HG03457 (cell line): ENCODE data around the gene MIDN.
"Not testable (repeated sequence)": the region's sequence is repeated elsewhere in the genome, so short reads cannot be mapped to it uniquely, and the experiment has no call there.

ENCODE experiments used
- ATAC-seq: cut with Tn5 transposase; IDR thresholded peaks from one replicate; pipeline ENCODE4 v1.9.1; 2021; ENCODE audit warnings: moderate number of reproducible peaks; ENCODE audit not compliant: unreplicated experiment

Gene MIDN

GRCh38 chr19:1290196-1290702 is 41.9 kb downstream of the MIDN start:
- no peak for ATAC-seq

DNA sequence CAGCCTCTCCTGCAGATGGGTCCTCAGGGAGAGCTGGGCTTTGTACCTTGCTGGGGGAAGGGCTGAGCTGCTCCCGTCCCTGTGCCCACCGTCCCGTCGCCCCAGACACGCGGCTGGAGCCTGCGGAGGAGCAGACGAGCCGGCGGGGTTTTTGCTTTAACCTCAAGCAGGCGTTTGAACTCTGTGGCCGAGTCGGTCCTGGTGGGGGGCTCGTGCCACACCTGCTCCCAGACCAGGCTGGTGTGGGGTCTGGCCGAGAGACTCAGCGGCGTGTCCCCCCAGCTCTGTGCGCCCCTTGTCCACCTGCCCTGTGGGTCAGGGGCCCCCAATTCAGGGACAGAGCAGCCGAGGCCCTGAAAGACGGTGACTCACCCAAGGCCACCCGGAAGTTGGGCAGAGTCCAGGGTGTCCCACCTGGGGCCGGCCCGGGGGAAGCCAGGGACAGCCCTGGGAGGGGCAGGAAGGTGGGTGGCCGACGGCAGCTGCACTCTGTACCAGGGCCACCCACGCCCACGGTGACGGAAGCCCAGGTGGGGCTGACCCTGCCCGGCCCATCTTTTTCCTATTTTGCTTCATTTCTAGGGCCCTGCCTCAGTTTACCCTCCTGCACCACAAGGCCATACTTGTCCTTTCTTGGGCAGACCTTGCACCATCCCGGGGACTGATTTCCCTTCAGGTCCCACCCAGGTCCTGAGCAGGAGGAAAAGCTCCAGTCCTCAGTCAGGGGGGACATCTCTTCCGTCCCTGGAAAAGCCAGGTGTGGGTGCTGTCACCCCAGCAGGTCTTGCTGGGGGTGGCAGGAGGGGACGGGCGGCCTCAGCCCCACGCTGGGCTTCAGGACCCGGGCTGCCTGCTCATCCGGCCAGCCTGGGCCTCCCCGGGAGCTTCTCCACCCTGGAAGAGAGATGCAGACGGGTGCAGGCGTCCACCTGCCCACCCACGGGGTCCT is 42.6 kb downstream of the MIDN start:
- ATAC-seq = no peak

DNA sequence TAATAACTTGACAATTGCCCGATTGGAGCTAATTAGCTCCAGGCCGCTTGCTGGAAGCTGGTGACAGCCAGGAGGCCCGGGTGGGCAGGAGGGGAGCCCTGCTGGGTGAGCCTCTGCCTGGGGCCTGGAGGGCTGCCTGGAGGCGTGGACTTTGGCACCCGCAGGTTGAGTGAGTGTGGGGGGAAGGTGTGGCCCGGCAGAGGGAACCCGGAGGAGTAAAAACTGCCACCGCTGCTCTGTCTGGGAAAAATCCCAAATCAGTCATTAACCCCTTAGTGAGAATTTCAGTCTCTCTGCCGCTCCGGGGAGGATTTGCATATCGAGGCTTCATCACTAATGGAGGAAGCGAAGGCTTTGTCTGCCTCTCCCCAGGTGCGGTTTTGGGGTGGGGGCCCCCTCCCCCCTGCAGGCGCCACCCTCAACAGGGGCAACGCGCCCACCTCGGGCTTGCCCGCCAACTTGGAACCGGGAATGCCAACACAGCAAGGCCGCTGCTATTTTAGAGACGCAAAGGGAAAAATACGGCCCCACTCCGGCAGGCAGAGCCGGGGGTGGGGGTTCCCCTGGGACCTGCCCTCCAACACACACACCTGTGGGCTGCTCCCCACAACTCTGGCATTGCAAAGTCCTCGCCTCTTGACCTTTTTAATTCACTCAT is 43.5 kb downstream of the MIDN start:
- ATAC-seq = no peak

DNA sequence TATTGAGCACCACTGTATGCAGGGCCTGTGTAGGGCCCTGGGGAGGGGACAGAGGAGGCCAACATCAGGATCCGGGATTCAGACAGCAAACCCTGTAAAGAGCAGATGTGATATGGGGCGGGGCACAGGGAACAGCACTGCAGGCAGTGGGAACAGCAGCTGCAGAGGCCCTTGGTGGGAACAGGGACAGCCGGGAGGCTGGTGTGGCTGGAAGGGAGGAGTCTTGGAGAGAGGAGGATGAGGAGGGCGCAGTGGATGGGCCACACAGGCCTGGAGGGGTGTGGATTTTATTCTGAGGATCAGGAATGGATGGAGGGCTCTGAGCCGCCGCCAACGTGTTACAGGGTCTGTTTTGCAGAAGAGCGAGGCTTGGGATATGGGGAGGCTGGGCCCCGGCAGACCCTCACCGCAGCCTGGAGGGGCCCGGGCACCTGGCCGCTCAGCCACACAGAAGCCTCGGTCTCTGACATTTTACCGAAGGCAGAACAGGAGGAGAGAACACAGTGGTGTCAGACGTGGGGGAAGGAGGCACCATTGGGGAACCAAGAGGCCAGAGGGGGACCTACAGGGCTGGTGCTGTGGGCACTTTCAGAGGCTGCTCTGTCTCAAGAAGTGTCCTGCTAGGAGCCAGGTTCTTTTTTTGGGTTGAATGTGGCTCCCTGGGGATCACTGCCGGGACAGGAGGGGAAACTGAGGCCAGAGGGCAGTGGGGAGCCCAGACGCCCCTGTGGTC is 44.2 kb downstream of the MIDN start:
- no peak for ATAC-seq

DNA sequence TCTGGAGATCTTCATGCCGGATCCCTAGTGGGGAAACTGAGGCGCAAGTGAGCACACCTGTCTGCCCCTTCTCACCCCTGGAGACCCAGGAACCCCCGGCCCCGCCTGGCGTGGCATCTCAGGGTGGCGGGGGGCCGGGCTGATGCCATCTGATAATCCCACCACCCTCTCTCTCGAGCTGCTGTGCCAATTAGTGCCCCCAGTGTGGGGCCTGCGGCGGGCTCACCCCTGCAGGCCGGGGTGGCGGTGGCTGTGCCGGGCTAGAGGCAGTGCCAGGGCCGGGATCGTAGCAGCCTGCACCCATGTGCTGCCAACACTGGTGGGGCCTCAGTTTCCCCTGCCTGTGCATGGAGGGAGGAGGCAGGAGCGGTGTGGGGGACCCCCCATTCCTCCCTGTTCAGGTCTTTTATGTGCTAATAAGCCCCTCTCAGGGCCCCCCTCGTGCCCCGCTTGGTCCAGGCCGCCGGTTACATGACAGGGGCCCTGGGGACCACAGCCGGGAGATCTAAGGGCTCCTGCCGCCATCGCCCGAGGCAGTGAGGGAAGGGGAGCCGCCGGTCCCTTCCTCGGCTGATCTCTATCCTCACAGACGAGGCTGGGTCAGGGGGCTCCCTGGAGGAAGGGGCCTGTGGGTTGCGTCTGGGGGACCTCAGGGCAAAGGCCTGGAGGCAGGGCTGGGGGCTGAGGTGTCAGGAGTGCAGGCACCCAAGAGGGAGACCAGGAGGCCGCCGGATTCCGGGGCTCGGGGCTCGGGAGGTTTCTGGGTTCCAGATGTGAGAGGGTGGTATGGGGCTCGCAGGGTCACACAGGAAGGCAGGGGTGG is 45.6 kb downstream of the MIDN start:
- ATAC-seq = no peak

DNA sequence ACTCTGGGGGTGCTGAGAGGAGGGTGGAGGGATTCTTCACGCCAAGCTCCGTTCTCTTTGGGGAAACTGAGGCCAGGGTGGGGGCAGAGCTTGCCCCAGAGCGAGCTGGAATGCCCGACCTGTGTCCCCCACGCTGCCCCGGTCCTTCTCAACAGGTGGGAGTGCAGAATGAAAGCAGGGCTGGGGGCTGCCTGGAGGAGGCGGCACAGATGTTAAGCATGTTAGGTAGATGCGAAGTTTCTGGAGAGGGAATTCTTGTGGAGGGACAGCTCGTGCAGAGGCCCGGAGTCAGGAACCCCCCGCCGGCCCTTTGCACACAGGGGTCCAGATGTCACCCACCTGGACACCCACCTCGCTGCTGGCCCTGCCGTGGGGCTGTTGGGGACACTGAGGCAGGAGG is 46.3 kb downstream of the MIDN start:
- no peak for ATAC-seq

GRCh38 chr19:1295169-1296012 is 47.0 kb downstream of the MIDN start:
- no peak for ATAC-seq

GRCh38 chr19:1296078-1296477 is 47.7 kb downstream of the MIDN start:
- no peak for ATAC-seq

DNA sequence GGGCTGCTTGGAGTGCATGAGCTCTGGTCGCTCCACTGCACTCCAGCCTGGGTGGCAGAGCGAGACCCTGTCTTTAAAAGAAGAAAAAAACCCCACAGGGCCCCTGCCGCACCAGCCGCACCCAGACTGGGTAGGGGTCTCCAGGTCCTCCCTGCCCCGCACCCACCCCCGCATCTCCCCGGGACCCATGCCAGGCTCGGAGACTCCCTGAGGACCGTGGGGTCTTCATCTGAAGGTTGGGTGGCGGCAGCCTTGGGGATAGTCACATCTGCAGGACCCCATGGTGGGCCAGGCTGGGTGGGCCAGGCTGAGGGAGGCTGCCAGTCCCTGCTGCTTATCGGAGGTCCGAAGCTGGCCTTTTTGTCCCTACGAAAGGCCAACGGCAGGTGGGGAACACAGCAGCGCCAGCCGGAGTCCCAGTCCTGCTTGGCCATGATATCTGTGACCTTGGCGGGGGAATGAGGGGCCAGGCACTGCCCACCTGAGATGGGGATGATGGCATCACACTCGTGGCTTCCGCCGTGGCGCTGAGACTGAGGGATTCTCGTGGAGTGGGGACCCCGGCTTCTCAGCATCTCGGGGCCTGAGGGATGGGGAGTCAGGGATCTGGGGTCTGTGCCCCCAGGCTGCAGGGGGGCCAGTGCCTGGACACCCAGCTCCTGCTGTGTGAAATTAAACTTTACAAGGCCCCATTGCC is 48.3 kb downstream of the MIDN start:
- no peak for ATAC-seq

- ATAC-seq = no peak
Observed at GRCh38 chr19:1298235-1298634, 49.9 kb downstream of the MIDN start.

GRCh38 chr19:1299801-1300200 is 51.4 kb downstream of the MIDN start:
- ATAC-seq = no peak

- no peak for ATAC-seq
Observed at GRCh38 chr19:1300744-1301490, 52.5 kb downstream of the MIDN start.

DNA sequence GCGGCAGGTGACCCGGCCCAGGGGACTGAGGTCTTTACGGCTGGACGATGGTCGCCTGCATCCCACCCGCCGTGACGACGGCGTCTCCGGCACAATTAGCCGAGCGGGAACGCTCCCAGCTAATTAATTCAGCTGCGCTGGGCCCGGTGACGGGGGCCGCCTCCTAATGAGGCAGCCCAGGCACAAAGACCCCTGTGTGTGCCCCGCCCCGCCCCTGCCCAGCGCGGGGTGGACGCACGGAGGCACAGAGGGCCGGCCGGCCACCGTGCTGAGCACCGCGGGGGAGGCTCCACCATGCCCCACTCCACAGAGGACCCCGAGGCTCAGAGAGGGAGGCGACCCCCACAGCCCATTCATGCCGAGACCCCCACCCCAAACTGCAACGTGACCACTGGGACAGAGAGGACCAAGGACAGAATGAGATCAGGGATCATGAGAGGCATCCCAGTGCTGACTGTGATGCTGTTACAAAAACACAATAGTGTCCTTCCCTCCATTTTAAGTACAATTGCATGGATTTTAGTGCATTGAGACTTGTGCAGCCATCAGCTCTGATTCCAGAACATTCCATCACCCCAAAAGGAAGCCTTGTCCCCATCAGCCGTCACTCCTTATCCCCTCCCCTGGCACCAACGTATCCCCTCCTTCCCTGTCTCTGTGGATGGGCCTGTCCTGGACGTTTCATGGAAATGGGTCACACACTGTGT is 54.3 kb downstream of the MIDN start:
- ATAC-seq = no peak

GRCh38 chr19:1304197-1304924 is 56.0 kb downstream of the MIDN start:
- ATAC-seq = no peak

- not testable (repeated sequence) for ATAC-seq
Observed at GRCh38 chr19:1305354-1305753, 57.0 kb downstream of the MIDN start.

DNA sequence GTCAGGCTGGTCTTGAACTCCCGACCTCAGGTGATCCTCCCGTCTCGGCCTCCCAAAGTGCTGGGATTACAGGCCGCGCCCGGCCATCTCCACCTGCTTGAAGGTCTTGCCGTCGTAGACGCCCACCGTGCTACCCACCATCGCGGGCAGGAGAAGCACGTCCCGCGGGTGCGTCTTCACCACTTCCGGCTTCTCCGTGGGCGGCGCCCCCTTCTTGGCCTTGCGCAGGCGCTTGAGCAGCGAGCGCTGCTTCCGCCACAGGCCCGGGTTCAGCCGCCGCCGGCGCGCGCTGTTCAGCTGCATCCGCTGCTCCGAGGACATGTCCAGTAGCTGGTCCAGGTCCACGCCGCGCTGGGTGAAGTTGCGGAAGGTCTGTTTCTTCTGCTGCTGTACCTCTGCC is 58.9 kb downstream of the MIDN start:
- no peak for ATAC-seq

DNA sequence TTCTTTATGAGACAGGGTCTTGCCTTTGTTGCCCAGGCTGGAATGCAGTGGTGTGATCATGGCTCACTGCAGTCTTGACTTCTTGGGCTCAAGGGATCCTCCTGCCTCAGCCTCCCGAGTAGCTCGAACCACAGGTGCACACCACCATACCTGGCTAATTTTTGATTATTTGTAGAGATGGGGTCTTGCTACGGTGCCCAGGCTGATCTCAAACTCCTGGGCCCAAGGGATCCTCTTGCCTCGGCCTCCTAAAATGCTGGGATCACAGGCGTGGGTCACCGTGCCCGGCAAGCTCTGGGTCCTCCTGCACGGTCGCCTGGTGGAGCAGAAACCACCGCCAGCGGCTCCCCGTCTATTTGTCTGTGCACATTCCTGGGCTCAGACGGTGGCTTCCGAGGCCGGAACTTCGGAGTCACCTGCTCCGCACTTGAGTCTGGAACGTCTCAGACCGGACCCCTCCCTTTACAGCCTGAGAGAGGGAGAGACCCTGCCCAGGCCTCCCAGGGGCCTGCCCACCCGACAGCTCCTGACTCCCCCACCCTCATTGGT is 59.4 kb downstream of the MIDN start:
- ATAC-seq = no peak
